IPS-NIHi11 (cell line): ENCODE measurements around the gene SCYGR4.
"Not testable (repeated sequence)": the region's sequence is repeated elsewhere in the genome, so short reads cannot be mapped to it uniquely, and the experiment has no call there.

Experiments
- DNase-seq: peaks from one replicate; pipeline ENCODE4 v3.0.0; 2012; ENCODE audit warnings: mixed read lengths, low spot score

The SCYGR4 gene

GRCh38 chr2:227617316-227618230 is at the start of gene SCYGR4:
Gene SCYGR4 (plus strand): TSS chr2:227617498. CDS start chr2:227617498, 0 bp downstream.
- DNase-seq, result no peak

GRCh38 chr2:227568852-227569169 is 48.5 kb upstream of the SCYGR4 start:
- no peak for DNase-seq

DNA sequence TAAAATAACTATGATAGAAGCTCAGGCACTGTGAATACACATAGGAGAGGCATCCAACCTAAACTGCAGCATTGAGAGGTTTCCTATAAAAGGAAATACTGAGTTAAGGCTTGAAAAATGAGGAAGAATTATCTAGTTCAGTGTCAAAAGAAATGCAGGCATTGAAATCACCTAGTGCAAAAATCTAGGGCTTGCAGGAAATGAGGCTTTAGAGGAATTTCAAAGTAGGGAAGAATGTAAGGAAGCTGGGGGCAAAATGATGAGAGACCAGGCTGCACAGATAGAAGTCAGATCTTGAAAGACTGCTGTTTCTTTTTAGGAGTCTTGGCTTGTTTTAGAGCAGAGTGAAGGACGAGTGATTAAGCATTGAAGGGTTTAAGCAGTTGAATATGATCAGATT is 46.7 kb upstream of the SCYGR4 start:
- DNase-seq, result no peak

DNA sequence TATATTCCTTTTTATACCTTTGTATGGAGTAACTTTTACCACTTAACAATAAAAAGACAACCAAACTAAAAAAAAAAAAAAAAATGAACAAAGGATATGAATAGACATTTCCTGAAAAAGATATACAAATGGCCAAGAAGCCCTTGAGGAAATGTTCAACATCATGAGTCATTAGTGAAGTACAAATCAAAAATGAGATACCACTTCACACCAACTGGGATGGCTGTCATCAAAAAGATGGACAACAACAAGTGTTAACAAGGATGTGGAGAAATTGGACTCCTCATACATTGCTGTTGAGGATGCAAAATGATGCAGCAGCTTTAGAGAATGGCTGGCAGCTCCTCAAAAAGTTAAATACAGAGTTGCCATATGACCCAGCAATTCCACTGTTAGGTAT is 41.2 kb upstream of the SCYGR4 start:
- no peak for DNase-seq

DNA sequence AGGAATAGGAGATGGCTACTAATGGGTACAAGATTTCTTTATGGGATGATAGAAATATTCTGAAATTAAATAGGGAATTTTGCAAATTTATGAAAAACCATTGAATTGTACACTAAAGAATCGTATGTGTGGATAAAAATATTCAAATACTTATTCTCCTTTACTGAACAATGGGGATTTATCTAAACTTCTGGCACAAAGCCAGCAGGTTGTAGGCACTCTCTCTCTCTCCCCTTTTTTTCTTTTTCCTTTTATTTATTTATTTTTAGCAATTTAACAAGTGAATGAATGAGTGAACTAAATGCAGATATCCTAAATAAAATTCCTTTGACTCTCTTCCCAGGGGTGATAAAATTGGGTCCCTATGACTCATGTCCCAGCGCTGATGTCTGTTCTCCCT is 40.5 kb upstream of the SCYGR4 start:
- no peak for DNase-seq

- DNase-seq, result no peak
Observed at GRCh38 chr2:227577555-227577954, 39.7 kb upstream of the SCYGR4 start.

GRCh38 chr2:227578642-227579041 is 38.7 kb upstream of the SCYGR4 start:
- DNase-seq, result no peak

GRCh38 chr2:227579791-227580190 is 37.5 kb upstream of the SCYGR4 start:
- DNase-seq, result no peak

- no peak for DNase-seq
Observed at GRCh38 chr2:227582369-227582768, 34.9 kb upstream of the SCYGR4 start.

GRCh38 chr2:227592694-227593387 is 24.5 kb upstream of the SCYGR4 start:
- no peak for DNase-seq

GRCh38 chr2:227595797-227596196 is 21.5 kb upstream of the SCYGR4 start:
- DNase-seq, result no peak

DNA sequence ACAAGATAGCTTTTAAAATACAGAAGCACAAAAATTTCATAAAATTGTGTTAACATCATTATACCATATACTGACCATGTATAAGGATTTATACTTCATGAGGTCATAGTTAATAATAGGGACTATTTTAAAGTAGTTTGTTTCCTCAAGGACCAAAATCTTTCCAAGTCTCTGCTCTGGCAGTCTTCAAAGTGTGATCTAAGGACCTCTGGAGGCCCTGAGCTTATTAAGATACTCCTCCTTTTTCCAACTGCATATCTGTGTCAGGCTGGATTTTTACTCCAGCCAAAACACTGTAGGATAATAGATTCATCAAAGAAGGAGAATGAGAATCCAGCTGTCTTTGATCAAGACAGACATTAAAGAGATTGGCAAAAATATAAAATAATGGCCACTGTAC is 20.3 kb upstream of the SCYGR4 start:
- no peak for DNase-seq

DNA sequence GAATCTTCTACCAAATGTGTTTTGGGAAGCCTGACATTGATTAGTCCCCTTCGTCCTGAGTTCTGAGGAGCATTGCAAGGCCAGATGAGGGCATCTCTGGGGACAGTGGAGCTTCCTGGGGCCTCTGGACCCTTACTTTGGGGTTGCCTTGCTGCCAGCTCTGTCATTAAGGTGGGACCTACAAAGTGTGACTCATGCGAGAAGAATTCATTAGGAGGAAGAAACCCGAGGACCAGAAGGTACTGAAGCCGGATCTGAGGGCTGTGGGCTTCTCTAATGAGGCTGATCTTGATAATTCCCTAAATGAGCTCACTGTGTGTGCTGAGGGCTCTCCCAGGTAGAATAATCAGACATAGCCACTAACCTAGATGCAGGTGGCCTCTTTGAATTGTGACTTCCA is 19.3 kb upstream of the SCYGR4 start:
- peak; percentile 36 for DNase-seq

GRCh38 chr2:227598835-227599503 is 18.3 kb upstream of the SCYGR4 start, which contains the start of gene SCYGR2:
Gene SCYGR2 (plus strand): TSS chr2:227598893. CDS start chr2:227598893, 0 bp downstream.
- not testable (repeated sequence) for DNase-seq

DNA sequence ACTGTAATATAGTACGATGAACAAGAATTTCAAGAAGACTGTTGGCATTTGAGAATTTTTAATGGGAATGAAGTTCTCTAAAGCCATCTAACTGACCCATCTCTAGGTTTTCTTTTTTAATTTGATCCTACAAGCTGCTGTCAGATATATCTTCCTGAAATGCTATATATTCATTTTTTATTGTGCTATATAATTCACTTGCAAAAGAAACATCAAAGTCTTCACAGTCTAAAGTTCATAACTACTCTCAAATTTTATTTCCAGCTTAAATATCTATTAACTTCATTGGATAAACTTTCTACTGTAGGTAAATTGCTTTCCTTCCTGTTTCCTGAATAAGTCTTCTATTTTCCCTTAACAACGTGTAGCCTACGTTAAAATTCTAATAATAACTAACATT is 14.9 kb upstream of the SCYGR4 start:
- no peak for DNase-seq

DNA sequence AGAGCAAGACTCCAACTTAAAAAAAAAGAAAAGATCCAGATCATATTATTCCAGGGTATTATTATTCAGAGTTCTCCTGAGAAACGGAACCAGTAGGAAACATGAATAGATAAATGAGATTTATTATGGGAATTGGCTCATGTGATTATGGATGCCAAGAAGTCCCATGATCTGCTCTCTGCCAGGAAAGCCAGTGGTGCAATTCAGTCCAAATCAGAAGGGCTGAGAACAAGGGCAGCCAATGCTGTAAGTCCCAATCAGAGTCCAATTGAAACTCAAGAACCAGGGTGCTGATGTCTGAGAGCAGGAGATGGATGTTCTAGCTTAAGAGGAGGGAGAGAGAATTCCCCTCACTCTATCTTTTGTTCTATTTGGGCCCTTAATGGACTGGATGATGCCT is 10.8 kb upstream of the SCYGR4 start:
- DNase-seq, result no peak

- DNase-seq, result no peak
Observed at GRCh38 chr2:227607941-227608340, 9.4 kb upstream of the SCYGR4 start.

DNA sequence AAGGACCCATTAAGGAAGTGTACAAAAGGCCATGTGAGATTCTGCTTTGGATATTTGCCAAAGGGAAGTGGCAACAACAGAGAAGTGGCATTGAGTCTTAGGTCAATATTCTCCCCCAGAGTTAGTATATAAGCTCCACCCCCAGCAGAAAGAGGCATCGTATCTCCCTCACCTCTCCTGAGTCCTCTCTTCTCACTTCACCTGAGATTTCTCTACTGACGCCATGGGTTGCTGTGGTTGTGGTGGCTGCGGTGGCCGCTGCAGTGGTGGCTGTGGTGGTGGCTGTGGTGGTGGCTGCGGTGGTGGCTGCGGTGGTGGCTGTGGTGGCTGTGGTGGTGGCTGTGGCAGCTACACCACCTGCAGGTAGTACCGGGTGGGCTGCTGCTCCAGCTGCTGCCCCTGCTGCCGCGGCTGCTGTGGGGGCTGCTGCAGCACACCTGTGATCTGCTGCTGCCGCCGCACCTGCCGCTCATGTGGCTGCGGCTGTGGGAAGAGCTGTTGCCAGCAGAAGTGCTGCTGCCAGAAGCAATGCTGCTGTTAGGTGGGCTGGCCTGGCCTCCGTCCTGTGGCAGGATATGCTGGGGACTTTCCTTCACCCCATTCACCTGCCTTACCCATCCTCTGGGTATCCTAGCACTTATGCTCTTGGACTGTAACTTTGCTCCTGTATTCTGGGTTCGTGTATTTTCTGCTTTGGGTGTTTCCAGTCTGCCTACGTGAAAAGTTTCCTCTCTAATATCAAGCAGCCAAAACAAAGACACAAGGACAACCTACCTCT is 8.5 kb upstream of the SCYGR4 start:
- DNase-seq, result no peak

DNA sequence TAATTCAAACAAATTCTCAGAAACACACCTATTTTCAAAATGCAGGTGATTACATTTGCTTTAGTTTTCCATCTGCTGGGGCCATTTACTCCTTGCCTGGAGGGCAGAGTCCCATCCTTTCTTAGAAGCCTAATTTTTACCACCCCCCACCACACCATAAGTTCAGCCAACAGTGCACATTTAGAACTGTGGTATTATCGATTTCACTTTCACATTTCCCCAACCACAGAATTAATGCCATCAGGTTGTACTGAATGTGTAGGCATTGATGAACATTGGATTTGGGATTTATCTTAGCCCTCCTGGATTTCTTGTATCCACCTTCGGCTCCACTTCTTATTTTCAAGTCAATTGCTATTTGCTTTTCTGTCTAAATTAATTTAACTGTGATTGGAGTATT is 7.2 kb upstream of the SCYGR4 start:
- no peak for DNase-seq

GRCh38 chr2:227612546-227613271 is 4.6 kb upstream of the SCYGR4 start:
- no peak for DNase-seq

DNA sequence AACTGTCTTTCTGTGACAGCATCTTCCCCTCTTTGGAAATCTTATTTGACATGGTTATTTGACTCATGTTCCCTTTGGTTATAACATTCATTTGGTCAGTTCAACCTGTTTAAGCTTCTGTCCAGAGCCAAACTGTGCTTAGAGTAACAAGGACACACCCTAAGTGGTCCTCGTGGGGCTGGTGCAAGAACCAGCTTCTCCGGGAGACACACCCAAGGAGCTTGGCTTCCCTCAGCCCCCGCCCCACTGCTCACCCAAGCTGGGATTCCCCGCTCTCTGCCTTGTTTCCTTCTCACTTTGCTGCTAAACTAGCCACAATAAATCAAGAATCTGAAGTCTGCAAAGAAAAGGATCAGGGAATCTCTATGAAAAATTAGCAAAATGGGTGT is 4.0 kb upstream of the SCYGR4 start:
- DNase-seq, result no peak
